A549 (cell line): ENCODE measurements around the gene TDP1.

ENCODE experiments used
- CBX8 ChIP-seq: fragments of 200-600 bp; sonication (generic); IDR thresholded peaks from 2 replicates; pipeline ENCODE4 v1.6.1; 2016
- CTCF ChIP-seq: fragments of >200 bp; sonication (Bioruptor Twin); formaldehyde crosslinking; IDR thresholded peaks from 3 replicates; pipeline ENCODE4 v1.5.1; 2016
- FOXS1 ChIP-seq: fragments of 250-450 bp; sonication (Bioruptor Pico); IDR thresholded peaks from 2 replicates; pipeline ENCODE4 v1.5.0; 2020; ENCODE audit warnings: mild to moderate bottlenecking, moderate library complexity
- HOXA7 ChIP-seq: fragments of 250-450 bp; sonication (Bioruptor Pico); IDR thresholded peaks from 2 replicates; pipeline ENCODE4 v1.5.0; 2020; ENCODE audit warnings: mild to moderate bottlenecking, moderate library complexity
- POLR2A ChIP-seq: IDR thresholded peaks from 2 replicates; pipeline ENCODE4 v1.6.1; 2012; ENCODE audit warnings: mild to moderate bottlenecking, low read length
- POLR2AphosphoS2 ChIP-seq: conservative IDR thresholded peaks from 2 replicates; pipeline ENCODE4 v1.6.1; 2012; ENCODE audit warnings: low read length, improper control_type of control experiment, inconsistent platforms
- SMC3 ChIP-seq: fragments of >200 bp; sonication (Bioruptor Twin); formaldehyde crosslinking; IDR thresholded peaks from 3 replicates; pipeline ENCODE4 v1.6.1; 2018; ENCODE audit warnings: inconsistent platforms
- USF2 ChIP-seq: fragments of 450-650 bp; IDR thresholded peaks from 2 replicates; pipeline ENCODE4 v1.6.1; 2014; ENCODE audit warnings: antibody characterized with exemption
- TF ChIP-seq, protein P1 (sequence below): fragments of 150-350 bp; IDR thresholded peaks from 2 replicates; pipeline ENCODE4 v1.6.1; 2014; ENCODE audit warnings: low read depth, mild to moderate bottlenecking, low read length

- TF ChIP-seq CTCF = no peak
- no peak for TF ChIP-seq POLR2A
- TF ChIP-seq FOXS1 (CRISPR knock-in tag) = no peak
- no peak for TF ChIP-seq CBX8
- no peak for TF ChIP-seq SMC3
- TF ChIP-seq USF2 = no peak
- TF ChIP-seq HOXA7 = no peak
- TF ChIP-seq POLR2AphosphoS2 = no peak
- TF ChIP-seq, protein P1, sequence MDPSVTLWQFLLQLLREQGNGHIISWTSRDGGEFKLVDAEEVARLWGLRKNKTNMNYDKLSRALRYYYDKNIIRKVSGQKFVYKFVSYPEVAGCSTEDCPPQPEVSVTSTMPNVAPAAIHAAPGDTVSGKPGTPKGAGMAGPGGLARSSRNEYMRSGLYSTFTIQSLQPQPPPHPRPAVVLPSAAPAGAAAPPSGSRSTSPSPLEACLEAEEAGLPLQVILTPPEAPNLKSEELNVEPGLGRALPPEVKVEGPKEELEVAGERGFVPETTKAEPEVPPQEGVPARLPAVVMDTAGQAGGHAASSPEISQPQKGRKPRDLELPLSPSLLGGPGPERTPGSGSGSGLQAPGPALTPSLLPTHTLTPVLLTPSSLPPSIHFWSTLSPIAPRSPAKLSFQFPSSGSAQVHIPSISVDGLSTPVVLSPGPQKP = no peak
Observed at GRCh38 chr14:90040411-90040810, 84.7 kb downstream of the TDP1 start.
